ENCODE results near the gene ZFAND6. TPM values are rescaled to one million over a fixed set of nuclear protein-coding genes. Genes with fewer than 3 reads are reported as not detected.

The ZFAND6 gene
- total RNA-seq, 1 donor from 2014 or later = 77.3 TPM

DNA sequence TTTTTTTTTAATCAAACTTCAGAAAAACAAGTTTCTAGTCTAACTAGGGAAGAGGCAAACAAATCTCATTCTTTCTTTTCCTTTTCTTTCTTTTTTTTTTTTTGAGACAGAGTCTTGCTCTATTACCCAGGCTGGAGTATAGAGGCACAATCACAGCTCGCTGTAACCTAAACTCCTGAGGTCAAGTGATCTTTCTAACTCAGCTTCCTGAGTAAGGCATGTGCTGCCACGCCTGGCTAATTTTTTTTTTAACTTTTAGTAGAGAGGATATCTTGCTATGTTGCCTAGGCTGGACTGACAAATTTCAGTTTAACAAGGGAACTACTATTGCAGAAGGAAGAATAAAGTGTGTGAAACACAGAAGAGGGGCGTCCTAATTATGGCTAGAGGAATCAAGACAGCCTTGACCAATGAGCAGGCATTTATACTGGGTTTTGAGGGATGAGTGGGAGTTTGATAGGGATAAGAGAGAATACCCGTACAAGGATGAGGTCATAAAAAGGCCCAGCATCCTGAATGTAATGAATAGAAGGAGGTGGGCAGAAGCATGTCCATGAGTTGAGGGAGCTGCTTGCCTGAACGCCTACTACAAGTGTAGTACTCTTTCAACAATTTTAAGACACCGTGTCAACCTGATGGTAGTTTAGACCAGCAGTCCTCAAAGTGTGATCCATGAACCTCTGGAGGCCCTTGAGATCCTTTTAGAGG, 6.7 kb upstream of the ZFAND6 start:
- Mint-ChIP-seq H3K27me3 (ENCODE audit: unreplicated experiment) (no peaks in the 10 kb centered on the region), H3K4me1 (ENCODE audit: unreplicated experiment) (no peaks in the 10 kb centered on the region), H3K27ac (ENCODE audit: unreplicated experiment) (no peak overlapping the region), H3K9me3 (ENCODE audit: unreplicated experiment) (no peaks in the 10 kb centered on the region), H3K4me3 (ENCODE audit: unreplicated experiment) (no peak overlapping the region), H3K36me3 (ENCODE audit: low read depth, unreplicated experiment) (no peaks in the 10 kb centered on the region)
- TF ChIP-seq, protein P1, sequence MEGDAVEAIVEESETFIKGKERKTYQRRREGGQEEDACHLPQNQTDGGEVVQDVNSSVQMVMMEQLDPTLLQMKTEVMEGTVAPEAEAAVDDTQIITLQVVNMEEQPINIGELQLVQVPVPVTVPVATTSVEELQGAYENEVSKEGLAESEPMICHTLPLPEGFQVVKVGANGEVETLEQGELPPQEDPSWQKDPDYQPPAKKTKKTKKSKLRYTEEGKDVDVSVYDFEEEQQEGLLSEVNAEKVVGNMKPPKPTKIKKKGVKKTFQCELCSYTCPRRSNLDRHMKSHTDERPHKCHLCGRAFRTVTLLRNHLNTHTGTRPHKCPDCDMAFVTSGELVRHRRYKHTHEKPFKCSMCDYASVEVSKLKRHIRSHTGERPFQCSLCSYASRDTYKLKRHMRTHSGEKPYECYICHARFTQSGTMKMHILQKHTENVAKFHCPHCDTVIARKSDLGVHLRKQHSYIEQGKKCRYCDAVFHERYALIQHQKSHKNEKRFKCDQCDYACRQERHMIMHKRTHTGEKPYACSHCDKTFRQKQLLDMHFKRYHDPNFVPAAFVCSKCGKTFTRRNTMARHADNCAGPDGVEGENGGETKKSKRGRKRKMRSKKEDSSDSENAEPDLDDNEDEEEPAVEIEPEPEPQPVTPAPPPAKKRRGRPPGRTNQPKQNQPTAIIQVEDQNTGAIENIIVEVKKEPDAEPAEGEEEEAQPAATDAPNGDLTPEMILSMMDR (IDR thresholded peaks at IDR 0.05; ENCODE audit: unreplicated experiment) = no peak
- no peak for DNase-seq (ENCODE audit: low spot score)

GRCh38 chr15:80055933-80056332, 3.5 kb upstream of the ZFAND6 start:
- TF ChIP-seq, protein P1 (IDR thresholded peaks at IDR 0.05; ENCODE audit: unreplicated experiment) = no peak
- peaks cover 8% of the 10 kb centered on the region for H3K27me3 Mint-ChIP-seq (ENCODE audit: unreplicated experiment)
- peaks cover 8% of the 10 kb centered on the region for H3K4me1 Mint-ChIP-seq (ENCODE audit: unreplicated experiment)

GRCh38 chr15:80058044-80058443, 1.4 kb upstream of the ZFAND6 start:
- peaks cover 8% of the 10 kb centered on the region for H3K27me3 Mint-ChIP-seq (ENCODE audit: unreplicated experiment)
- H3K4me3 Mint-ChIP-seq (ENCODE audit: unreplicated experiment) = no peak overlapping the region
- DNase-seq (ENCODE audit: low spot score) = no peak
- TF ChIP-seq, protein P1 (IDR thresholded peaks at IDR 0.05; ENCODE audit: unreplicated experiment) = no peak
- H3K27ac Mint-ChIP-seq (ENCODE audit: unreplicated experiment) = no peak overlapping the region
- no peaks in the 10 kb centered on the region for H3K9me3 Mint-ChIP-seq (ENCODE audit: unreplicated experiment)
- H3K36me3 Mint-ChIP-seq (ENCODE audit: low read depth, unreplicated experiment) = no peaks in the 10 kb centered on the region
- peaks cover 18% of the 10 kb centered on the region for H3K4me1 Mint-ChIP-seq (ENCODE audit: unreplicated experiment)

More at GRCh38 chr15:80055933-80056332, 3.5 kb upstream of the ZFAND6 start:
- Mint-ChIP-seq H3K4me3 (ENCODE audit: unreplicated experiment) (no peak overlapping the region), H3K36me3 (ENCODE audit: low read depth, unreplicated experiment) (no peaks in the 10 kb centered on the region), H3K27ac (ENCODE audit: unreplicated experiment) (no peak overlapping the region), H3K9me3 (ENCODE audit: unreplicated experiment) (no peaks in the 10 kb centered on the region)
- no peak for DNase-seq (ENCODE audit: low spot score)

GRCh38 chr15:80059786-80060355, 395 bp downstream of the ZFAND6 start:
- TF ChIP-seq, protein P1 (IDR thresholded peaks at IDR 0.05; ENCODE audit: unreplicated experiment) = no peak
- H3K27ac Mint-ChIP-seq (ENCODE audit: unreplicated experiment) = peak overlapping the region; percentile 93
- no peaks in the 10 kb centered on the region for H3K36me3 Mint-ChIP-seq (ENCODE audit: low read depth, unreplicated experiment)
- peaks cover 18% of the 10 kb centered on the region for H3K4me1 Mint-ChIP-seq (ENCODE audit: unreplicated experiment)
- DNase-seq (ENCODE audit: low spot score) = peak; percentile 75
- H3K9me3 Mint-ChIP-seq (ENCODE audit: unreplicated experiment) = no peaks in the 10 kb centered on the region
- H3K27me3 Mint-ChIP-seq (ENCODE audit: unreplicated experiment) = peaks cover 8% of the 10 kb centered on the region
- H3K4me3 Mint-ChIP-seq (ENCODE audit: unreplicated experiment) = peak overlapping the region; percentile 96

- TF ChIP-seq, protein P1 (IDR thresholded peaks at IDR 0.05; ENCODE audit: unreplicated experiment) = no peak
- Mint-ChIP-seq H3K4me1 (ENCODE audit: unreplicated experiment) (peaks cover 18% of the 10 kb centered on the region), H3K36me3 (ENCODE audit: low read depth, unreplicated experiment) (no peaks in the 10 kb centered on the region), H3K27ac (ENCODE audit: unreplicated experiment) (peak overlapping the region; percentile 93), H3K4me3 (ENCODE audit: unreplicated experiment) (peak overlapping the region; percentile 96), H3K9me3 (ENCODE audit: unreplicated experiment) (no peaks in the 10 kb centered on the region), H3K27me3 (ENCODE audit: unreplicated experiment) (peaks cover 8% of the 10 kb centered on the region)
- DNase-seq (ENCODE audit: low spot score) = peak; percentile 11
Observed at GRCh38 chr15:80060356-80061006, 1.0 kb downstream of the ZFAND6 start.
